ENCODE data around the gene CASZ1. TPM values are rescaled to one million over a fixed set of nuclear protein-coding genes. Genes with fewer than 3 reads are reported as not detected.

CASZ1 gene
- total and polyA plus RNA-seq, 12 donors = 19.5 to 79.8 (median 64.7) TPM

GRCh38 chr1:10724052-10724494 is 72.4 kb downstream of the CASZ1 start:
- intact Hi-C loops (cut with DNase I) = no loop called here
- Histone ChIP-seq H3K4me1 (peaks cover 17 to 92% (median 75%) of the 10 kb centered on the region in 9 donors), H3K4me3 (no peak overlapping the region), H3K9me3 (no peaks in the 10 kb centered on the region), H3K36me3 (no peaks in the 10 kb centered on the region), H3K27ac (peak overlapping the region; percentile 69 to 99 (median 94)), H3K27me3 (no peaks in the 10 kb centered on the region)
- 28 to 45% methylated on average over 12 of the region's 12 CpGs for WGBS, 2 donors
- TF ChIP-seq, protein P1, sequence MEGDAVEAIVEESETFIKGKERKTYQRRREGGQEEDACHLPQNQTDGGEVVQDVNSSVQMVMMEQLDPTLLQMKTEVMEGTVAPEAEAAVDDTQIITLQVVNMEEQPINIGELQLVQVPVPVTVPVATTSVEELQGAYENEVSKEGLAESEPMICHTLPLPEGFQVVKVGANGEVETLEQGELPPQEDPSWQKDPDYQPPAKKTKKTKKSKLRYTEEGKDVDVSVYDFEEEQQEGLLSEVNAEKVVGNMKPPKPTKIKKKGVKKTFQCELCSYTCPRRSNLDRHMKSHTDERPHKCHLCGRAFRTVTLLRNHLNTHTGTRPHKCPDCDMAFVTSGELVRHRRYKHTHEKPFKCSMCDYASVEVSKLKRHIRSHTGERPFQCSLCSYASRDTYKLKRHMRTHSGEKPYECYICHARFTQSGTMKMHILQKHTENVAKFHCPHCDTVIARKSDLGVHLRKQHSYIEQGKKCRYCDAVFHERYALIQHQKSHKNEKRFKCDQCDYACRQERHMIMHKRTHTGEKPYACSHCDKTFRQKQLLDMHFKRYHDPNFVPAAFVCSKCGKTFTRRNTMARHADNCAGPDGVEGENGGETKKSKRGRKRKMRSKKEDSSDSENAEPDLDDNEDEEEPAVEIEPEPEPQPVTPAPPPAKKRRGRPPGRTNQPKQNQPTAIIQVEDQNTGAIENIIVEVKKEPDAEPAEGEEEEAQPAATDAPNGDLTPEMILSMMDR (IDR thresholded peaks at IDR 0.05) = no peak
- DNase-seq (peak; percentile 58 to 73), ATAC-seq (peak; percentile 63 to 85 (median 74))

- intact Hi-C loops (cut with DNase I) = no loop called here
- H3K4me3 ChIP-seq = no peak overlapping the region
- 81 to 89% methylated on average over 4 of the region's 4 CpGs for WGBS, 2 donors
- H3K27ac ChIP-seq = peak overlapping the region; percentile 56 to 99 (median 92)
- TF ChIP-seq, protein P1 (IDR thresholded peaks at IDR 0.05) = no peak
- DNase-seq (no peak), ATAC-seq (no peak)
- no peaks in the 10 kb centered on the region for H3K36me3 ChIP-seq
- no peaks in the 10 kb centered on the region for H3K27me3 ChIP-seq
- peaks cover 20 to 98% (median 83%) of the 10 kb centered on the region in 9 donors for H3K4me1 ChIP-seq
- H3K9me3 ChIP-seq = no peaks in the 10 kb centered on the region
Measured at GRCh38 chr1:10723317-10723716, 73.1 kb downstream of the CASZ1 start.

DNA sequence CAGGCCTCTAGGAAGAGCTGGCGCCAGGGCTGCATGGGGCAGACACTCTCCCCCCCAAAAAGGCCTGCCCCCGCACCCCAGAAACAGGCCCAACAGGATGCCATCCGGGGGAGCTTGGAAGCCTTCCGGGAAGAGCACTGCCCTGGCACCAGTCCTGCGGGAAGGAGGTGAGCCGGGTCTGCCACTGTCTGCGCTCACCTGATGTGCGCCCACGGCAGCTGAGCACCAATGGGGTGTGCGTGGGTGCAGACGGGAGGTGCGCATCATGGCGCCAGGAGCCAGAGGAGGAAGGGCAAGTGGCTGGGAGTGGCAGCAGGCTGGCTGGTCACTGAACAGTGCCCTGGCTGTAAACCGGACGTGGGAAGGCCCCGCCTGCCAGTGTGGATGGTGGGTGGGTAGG is 73.6 kb downstream of the CASZ1 start:
- no peak overlapping the region for H3K4me3 ChIP-seq
- H3K27me3 ChIP-seq = no peaks in the 10 kb centered on the region
- ATAC-seq (no peak), DNase-seq (no peak)
- TF ChIP-seq, protein P1 (IDR thresholded peaks at IDR 0.05) = no peak
- H3K9me3 ChIP-seq = no peaks in the 10 kb centered on the region
- intact Hi-C loops (cut with DNase I) = no loop called here
- H3K36me3 ChIP-seq = no peaks in the 10 kb centered on the region
- peaks cover 24 to 98% (median 84%) of the 10 kb centered on the region in 9 donors for H3K4me1 ChIP-seq
- 80 to 87% methylated on average over 13 to 16 of the region's 16 CpGs for WGBS, 2 donors
- H3K27ac ChIP-seq = peak overlapping the region in 9 of 10 donors; percentile 56 to 99 (median 93)

GRCh38 chr1:10721381-10722321 is 74.8 kb downstream of the CASZ1 start:
- Histone ChIP-seq H3K27ac (peak overlapping the region in 9 of 10 donors; percentile 64 to 99 (median 93)), H3K9me3 (no peaks in the 10 kb centered on the region), H3K36me3 (no peaks in the 10 kb centered on the region), H3K4me1 (peaks cover 27 to 98% (median 84%) of the 10 kb centered on the region in 9 donors), H3K27me3 (no peaks in the 10 kb centered on the region), H3K4me3 (no peak overlapping the region)
- intact Hi-C loops (cut with DNase I) = no loop called here
- 52 to 60% methylated on average over 25 to 26 of the region's 26 CpGs for WGBS, 2 donors
- TF ChIP-seq, protein P1 (IDR thresholded peaks at IDR 0.05) = no peak
- DNase-seq (no peak), ATAC-seq (no peak)
